Measurements from ENCODE around the gene SGPL1.

- TF ChIP-seq CTCF (optimal IDR thresholded peaks at IDR 0.05 in 1 of 3, IDR thresholded peaks at IDR 0.05 in 1 of 3, conservative IDR thresholded peaks at IDR 0.05 in 1 of 3; ENCODE audit: extremely low read depth in 1 of 3, insufficient read depth in 2 of 3, low read length in 3 of 3): no peak
- no peak for TF ChIP-seq EZH2 (IDR thresholded peaks at IDR 0.05; ENCODE audit: low read length)
These were observed 56.5 kb downstream of the SGPL1 start for GRCh38 chr10:70872291-70872690.
